ENCODE data around the gene ZNF710.

DNA sequence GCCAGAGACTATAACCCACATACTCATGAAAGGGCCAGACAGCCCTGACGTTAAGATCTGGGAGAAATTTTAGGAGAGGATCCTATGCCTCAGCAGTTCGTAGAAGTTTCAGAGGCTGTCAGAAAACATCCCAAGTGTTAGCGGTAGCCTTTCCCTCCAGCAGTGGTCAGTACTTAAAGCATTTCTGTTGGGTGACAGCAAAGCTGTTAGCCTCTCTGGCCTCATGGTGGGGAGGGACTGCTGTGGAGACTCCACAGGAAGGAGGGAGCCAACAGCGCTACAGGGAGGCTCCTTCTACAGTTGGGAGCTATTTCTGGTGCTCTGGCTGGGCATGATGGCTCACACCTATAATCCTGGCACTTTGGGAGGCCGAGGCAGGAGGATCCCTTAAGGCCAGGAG is 73.8 kb downstream of the ZNF710 start:
- TF ChIP-seq, protein P1, sequence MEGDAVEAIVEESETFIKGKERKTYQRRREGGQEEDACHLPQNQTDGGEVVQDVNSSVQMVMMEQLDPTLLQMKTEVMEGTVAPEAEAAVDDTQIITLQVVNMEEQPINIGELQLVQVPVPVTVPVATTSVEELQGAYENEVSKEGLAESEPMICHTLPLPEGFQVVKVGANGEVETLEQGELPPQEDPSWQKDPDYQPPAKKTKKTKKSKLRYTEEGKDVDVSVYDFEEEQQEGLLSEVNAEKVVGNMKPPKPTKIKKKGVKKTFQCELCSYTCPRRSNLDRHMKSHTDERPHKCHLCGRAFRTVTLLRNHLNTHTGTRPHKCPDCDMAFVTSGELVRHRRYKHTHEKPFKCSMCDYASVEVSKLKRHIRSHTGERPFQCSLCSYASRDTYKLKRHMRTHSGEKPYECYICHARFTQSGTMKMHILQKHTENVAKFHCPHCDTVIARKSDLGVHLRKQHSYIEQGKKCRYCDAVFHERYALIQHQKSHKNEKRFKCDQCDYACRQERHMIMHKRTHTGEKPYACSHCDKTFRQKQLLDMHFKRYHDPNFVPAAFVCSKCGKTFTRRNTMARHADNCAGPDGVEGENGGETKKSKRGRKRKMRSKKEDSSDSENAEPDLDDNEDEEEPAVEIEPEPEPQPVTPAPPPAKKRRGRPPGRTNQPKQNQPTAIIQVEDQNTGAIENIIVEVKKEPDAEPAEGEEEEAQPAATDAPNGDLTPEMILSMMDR (IDR thresholded peaks at IDR 0.05), result no peak
- TF ChIP-seq POLR2AphosphoS5 (IDR thresholded peaks at IDR 0.05; ENCODE audit: insufficient read depth in 1 of 2, low read depth in 1 of 2), result no peak
